GM18861 (cell line): ENCODE measurements around the gene GGA1.

Source experiments
- ATAC-seq: cut with Tn5 transposase; IDR thresholded peaks from one replicate; pipeline ENCODE4 v1.9.1; 2021; ENCODE audit not compliant: unreplicated experiment

GGA1 gene, protein sequence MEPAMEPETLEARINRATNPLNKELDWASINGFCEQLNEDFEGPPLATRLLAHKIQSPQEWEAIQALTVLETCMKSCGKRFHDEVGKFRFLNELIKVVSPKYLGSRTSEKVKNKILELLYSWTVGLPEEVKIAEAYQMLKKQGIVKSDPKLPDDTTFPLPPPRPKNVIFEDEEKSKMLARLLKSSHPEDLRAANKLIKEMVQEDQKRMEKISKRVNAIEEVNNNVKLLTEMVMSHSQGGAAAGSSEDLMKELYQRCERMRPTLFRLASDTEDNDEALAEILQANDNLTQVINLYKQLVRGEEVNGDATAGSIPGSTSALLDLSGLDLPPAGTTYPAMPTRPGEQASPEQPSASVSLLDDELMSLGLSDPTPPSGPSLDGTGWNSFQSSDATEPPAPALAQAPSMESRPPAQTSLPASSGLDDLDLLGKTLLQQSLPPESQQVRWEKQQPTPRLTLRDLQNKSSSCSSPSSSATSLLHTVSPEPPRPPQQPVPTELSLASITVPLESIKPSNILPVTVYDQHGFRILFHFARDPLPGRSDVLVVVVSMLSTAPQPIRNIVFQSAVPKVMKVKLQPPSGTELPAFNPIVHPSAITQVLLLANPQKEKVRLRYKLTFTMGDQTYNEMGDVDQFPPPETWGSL

DNA sequence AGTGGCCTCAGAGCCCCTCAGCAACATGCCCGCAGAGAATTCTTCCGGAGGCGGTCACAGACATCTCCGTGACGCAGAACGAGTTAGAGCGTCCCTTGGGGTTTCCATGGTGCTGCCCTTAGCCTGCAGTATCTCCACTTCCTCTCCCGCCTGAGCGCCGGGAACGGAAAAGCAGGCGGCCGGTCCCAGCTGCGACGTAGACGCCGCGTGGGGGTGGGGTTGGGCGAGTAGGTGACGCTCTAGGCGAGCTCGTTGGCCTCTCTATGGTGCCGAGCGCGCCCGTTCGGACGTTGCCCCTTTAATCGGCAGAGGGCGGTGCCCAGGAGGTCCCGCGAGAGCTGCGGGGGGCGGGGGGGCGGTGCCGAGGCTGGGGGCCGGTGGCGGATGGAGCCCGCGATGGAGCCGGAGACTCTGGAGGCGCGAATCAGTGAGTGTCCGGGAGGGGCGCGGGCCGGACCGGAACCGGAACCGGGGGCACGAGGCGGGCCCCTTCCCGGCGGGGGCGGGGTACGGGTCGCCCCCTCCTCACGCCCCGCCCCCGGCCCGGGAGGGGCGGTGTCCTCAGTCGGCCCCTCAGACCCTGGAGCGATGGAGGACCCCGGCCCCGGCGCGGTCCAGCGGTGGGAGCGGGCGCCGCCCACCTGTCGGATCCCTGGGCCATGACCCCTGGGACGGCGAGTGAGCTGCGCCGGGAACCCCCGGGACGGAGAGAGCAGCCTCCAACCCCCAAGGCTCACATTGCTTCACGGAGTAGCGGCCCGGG is at the start of gene GGA1:
Gene GGA1 (plus strand): TSS at position 358 of the 763 bp plus-strand sequence. CDS start 27 bp downstream, at position 385.
- peak; percentile 61 for ATAC-seq

DNA sequence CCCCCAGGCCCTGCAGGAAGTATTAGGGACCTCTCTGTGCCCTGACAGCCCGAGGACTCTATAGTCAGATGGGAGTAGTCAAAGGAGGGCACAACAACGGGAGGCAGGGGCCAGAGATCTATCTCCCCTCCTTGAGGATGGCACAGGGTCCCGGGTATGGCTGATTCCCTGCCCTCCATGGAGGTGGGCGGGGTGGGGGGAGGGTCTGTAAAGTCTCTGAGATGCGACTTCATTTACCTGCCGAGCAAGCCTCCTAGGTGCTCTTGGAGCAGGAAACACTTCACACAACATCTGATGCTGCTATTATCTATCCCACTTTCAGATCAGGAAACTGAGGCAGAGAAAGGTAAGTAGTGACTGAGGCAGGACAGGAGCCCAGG is 49.1 kb upstream of the GGA1 start:
- no peak for ATAC-seq

DNA sequence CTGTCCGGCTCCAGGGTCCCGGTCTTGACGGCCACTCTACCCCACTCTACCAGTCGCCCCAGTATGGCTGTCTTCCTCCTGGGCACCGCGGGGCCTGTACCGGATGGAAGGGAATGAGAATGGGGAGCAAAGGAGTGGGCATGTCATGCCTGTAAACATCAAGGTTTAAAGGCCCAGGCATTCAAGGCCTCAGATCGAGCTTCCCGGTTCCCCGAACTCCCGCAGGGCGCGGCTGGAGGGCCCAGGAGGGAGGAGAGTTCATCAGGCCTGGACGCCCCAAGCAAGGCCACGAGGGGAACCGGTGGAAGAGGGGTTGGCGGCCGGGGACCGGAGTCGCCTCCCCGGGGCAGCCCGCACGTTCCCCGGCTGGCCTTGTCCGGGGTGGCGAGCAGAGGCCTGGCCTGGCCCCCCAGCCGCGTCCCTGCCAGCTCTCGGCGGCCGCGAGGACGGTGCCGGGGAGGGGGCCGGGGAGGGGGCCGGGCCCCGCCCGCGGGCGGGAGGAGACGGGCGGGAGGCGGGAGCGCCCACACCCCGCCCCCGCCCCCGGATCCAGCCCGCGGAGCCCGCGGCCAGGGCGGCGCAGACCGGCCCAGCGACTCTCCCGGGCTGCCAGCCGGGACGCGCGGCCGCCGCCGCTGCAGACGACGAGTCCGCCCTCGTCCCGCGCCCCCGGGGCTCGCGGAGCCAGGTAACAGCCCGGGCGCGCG is 48.6 kb upstream of the GGA1 start, which contains the start of gene CDC42EP1:
Gene CDC42EP1 (plus strand): TSS at position 580 of the 707 bp plus-strand sequence. CDS start 5,870 bp downstream, outside the sequence.
- ATAC-seq: no peak

DNA sequence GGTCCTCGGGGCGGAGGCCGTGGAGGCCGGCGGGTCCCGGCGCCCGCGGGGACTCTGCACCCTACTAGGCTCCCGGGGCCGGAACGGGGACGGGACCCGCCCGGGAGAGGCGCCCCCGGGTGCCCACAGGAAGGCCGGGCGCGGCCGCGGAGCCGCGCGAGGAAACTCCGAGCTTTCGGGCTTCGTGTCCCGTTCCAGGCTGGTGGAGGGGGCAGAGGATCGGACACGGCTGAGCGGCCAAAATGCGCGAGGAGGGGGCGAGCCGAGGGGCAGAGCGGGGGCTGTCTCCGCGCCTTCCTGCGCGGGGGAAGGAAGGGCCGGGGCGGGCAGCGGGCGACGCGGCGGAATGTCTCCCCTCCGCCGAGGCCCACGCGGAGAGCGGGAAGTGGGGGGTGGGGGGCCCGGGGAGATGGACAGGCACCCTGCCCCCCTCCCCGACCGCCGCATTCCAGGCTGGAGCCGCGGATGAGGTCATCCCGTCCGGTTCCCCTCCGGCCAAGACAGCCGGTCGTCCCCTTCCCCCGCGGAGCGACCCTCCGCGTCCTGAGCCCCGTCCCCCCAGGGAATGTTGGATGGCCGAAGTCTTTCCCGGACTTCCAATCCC is 47.9 kb upstream of the GGA1 start:
- ATAC-seq: no peak

DNA sequence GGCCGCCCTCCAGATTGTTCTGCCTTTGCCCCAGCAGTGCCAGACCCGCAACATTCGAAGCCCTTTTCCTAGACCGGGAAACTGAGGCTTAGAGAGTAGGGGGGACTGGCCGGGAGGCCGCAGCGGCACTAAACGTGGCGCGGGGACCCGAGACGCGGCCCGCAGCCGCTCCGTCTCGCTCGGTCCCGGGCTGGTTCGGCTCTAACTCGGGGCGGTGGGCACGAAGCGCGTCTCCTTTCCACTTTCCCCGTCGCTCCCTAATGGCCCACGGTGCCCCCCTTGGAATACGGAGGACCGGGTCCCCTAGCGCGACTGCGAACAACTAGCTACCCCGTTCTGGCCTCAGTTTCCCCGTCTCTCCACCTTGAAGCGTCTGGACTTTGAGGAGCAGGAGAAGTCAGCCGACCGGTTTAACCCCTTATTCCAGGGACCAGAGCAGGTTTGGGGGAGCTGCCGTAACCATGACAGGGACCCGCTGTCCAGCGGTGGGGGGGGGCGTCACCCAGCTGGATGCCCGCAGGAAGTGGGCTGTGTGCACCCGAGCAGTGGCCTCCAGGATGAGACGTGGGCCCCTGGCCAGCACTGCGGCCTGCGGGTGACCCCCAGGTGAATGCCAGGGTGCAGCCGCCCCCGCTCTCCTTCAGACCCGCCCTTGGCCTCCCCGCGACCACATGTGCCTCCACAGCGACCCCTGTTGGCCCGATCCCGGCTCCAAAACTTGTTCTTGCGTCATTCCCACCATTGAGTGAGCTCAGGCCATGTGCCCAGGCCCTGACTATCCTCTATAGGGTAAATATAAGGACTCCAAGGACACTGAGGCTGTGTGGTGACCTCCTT is 47.2 kb upstream of the GGA1 start:
- no peak for ATAC-seq

DNA sequence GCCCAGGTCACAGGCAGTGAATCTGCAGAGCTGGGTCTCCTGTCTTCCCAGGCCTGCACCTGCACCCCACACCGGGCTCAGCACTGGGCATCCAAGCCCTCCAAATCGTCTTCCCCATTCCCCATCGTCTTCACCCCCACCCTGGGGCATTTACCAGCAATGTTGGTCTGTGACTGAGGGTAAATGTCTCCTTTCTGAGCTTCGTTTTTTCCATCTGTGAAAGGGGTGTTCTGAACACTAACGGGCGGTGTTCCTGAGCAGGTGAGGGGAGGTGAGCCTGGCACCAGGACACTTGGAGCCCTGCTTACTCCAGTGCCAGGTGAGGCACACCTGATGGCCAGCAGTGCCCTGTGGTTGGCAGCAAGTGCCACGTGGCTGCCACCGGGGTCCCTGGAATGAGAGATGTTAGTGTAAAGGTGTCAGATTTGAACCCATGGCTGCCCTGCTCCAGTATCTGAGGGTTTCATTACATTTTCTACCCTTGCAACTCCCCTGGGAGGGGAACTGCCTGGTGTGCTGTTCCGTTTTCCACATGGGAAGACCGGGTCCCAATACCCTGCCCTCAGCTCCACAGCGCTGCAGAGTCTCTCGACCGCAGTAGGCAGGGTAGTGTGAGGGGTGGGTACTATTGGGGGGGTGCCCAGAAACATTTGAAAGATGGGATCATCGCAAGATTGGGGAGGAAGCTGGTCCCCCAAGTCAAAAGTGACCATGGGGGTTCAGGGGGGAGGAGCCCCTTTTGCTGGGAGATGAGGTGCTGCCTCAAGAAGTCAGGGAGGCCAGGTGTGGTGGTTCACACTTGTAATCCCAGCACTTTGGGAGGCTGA is 46.4 kb upstream of the GGA1 start:
- no peak for ATAC-seq

DNA sequence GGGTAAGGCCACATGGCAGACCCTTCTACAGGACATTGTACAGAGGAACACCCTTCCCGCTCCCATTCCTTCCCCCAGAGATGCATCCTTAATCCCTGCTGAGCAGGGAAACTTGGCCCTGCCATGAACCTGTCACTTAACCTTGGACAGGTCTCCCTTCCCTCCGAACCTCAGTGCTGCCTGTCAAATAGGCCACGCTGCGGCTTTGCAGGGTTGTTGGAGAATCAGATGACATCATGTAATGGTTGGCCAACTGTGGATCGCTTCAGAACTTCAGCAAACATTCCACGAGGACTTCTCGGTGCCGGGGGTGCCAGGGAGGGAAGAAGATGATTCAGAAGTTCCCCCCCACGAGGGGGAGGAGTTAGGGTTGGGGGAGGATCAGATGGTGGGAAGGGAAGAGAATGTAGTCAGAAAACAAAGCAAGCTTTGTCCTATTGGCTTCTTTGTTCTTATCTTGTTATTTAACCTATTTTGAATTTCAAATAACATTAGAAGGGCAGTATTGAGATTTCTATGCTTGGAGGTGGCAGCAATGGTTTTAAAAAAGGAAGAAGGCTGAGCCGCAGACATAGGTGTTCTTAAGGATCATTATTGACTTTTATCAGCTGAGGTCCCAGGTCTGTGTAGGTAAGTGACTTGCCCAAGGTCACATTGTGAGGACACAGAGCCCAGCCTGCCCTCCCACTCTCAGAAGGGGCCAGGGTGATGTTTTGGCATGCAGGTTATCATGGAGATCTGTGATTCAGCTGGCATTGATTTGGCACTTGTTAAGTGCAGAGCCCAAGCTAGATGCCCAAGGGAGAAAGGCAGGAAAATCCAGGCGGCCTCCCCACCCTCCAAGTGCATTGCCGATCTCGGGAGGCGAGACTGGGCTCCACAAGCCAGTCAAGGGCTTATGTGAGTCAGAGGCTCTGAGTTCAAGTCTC is 45.2 kb upstream of the GGA1 start:
- no peak for ATAC-seq

DNA sequence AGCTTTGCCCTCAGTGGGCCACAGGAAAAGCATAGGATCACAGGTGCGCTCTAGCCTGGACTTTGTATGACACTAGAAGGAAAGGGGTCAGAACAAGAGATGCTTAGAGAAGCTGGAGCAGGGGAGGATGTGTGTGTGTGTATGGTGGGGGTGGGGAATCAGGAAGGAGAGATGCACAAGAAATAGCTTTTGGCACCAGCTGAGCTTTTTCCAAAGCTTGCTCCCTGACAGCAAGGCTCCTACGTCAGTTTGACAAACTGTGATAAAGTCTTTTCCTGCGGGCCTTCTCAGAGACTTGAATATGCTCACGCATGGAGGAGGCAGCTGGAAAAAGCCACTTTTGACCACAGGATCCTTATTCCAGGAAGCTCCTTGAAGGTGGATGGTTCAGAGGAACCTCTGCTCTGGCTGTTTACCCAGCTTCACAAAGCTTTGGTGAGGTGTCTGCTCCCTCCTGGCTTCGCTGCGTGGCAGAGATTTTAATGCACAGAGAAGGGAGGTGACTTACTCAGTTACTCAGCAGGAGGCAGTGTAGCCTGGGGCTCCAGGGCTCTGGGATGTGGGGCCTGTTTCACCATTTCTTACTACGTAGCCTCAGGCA is 44.4 kb upstream of the GGA1 start:
- ATAC-seq: no peak

DNA sequence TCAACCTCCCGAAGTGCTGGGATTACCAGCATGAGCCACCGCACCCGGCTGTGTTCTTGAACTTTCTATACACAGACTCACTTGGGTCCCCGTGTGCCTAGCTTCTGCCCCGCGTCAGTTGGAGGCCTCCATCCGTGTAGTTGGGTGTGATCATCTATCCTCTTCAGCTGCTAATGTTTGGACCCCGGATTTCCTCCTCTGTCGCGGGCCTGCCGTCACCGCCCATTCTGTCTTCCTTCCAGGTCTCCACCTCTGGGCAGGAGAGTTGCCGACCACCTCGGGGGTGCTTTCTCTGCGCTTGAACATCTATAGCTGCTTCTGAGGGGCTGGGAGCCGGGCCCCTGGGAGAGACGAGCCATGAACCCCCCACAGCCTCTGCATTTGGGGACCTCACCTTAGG is 42.8 kb upstream of the GGA1 start:
- ATAC-seq: no peak

DNA sequence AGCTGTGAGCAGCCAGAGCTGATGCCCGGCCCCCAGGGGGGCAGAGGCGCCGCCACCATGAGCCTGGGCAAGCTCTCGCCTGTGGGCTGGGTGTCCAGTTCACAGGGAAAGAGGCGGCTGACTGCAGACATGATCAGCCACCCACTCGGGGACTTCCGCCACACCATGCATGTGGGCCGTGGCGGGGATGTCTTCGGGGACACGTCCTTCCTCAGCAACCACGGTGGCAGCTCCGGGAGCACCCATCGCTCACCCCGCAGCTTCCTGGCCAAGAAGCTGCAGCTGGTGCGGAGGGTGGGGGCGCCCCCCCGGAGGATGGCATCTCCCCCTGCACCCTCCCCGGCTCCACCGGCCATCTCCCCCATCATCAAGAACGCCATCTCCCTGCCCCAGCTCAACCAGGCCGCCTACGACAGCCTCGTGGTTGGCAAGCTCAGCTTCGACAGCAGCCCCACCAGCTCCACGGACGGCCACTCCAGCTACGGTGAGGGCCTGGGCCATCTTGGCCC is 42.3 kb upstream of the GGA1 start:
- no peak for ATAC-seq

DNA sequence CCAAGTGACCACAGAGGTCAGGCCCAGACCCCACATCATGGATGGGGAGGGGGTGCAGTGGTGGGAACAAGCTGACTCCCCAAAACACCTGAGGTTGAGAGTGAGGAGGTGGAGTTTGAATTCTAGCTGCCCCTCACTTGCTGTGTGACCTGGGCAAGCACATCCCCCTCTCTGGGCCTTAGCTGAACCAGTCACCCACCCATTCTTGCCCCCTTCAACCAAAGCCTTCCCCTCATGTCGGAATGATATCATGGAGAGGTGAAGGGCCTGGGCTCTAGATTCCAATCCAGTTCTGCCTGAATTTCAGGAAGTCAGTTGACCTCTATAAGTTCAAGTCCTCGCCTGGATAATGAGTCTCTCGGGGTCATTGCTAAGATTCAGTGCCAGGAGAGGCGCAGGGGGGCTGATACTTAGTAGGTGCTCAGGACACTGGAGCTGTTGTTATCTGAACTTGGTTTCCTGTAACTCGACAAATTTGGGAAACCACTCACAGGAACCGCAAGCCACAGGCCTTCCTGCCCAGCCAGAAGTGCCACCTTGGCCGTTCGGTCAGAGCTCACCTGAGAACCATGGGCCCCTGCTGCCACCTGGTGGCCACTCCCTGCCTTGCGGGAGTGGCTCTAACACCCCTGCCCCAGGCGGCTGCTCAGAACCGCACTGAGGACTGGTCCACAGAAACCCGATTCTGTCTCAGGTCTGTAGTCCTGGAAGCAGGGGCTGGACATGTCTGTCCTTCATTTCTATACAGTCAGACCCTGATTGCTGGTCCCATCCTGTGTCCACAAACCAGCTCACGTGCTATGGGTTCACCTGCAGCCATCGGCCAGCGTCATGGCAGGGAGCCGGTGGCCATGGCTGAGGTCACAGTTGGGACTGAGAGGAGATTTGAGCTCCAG is 41.5 kb upstream of the GGA1 start:
- peak; percentile 64 for ATAC-seq

DNA sequence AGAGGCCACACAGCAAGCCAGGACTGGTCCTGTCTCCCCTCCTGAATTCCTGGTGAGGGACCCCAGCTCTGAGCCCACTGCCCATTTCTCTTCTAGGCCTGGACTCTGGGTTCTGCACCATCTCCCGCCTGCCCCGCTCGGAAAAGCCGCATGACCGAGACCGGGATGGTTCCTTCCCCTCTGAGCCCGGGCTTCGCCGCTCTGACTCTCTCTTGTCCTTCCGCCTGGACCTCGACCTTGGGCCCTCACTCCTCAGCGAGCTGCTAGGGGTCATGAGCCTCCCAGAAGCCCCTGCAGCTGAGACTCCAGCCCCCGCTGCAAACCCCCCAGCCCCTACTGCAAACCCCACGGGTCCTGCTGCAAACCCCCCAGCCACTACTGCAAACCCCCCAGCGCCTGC is 40.6 kb upstream of the GGA1 start:
- ATAC-seq: no peak

DNA sequence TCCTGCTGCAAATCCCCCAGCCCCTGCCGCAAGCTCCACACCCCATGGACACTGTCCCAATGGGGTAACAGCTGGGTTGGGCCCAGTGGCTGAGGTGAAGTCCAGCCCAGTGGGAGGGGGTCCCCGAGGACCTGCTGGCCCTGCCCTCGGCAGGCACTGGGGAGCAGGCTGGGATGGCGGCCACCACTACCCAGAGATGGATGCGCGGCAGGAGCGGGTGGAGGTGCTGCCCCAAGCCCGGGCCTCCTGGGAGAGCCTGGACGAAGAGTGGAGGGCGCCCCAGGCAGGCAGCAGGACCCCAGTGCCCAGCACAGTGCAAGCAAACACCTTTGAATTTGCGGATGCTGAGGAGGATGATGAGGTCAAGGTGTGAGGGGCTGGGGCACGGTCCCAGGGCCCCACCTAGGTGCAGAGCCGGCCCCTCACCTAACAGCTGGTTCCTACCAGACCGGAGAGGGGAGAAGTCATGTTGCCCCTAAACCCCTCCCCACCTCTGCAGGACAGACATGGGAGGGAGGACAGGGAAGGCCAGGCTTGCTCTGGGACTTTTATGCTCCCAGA is 40.1 kb upstream of the GGA1 start:
- no peak for ATAC-seq

DNA sequence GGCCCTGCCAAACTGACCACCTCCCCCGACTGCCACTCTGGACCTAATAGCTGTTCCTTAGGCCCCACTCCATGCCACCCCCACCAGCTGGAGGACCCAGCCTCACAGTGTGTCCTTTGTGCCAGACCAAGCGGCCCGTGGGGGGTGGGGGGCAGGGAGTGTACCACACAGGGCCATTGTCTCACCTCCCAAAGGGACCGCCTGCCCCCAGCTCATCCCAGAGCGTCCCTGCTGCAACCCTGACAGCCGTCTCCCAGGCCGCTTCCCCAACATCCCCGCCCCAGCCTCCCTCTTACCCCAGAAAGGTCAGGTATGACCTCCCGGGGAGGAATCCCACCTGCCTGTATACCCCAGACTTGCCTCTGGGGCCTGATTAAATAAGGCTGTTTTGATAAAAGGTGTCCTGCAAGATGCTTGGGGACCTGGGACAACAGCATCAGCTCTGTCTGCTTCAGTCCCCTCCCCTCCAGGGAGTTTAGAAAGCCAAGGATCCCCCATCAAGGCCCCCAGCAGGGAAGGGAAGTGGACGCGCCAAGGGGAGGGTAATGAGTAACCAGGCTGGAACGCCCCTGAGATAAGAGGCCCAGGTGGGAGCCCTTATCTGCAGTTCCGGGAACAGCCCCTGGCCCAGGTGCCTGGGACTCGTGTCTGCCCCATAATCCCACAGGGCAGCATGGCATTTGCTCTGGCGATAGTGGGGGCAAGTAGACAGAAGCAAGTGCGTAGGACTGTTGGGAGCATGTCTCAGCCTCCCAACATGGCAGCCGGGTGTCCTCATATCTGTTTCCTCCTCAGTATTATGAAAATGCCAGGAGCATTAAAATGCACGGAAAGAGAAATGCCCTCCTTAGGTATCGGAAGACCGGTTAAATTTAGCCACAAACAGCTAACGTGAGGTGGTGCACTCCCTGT is 39.4 kb upstream of the GGA1 start:
- ATAC-seq: no peak
